ENCODE measurements around the gene CPSF4L. TPM values are rescaled to one million over a fixed set of nuclear protein-coding genes. Genes with fewer than 3 reads are reported as not detected.

Gene CPSF4L
- total and polyA plus RNA-seq, 2 of the 13 experiments (the other 11 are each of a cell fraction or from before 2014, with no cell fraction given), result 0.73 to 1.6 TPM

DNA sequence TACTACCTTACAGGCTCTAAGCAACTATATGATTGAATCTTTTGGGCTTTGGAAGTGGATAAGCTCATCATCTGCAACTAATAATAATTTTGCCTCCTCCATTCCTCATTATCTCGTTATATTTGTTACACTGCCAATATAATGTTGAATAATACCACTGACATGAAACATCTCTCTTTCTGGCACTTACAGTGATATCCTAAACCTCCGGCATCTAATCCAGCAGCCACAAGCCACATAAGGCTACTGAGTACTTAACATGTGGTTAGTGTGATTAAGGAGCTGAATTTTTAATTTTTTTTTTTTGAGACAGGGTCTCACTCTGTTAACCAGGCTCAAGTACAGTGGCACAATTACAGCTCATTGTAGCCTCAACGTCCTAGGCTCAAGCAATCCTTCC, 40.5 kb upstream of the CPSF4L start:
- WGBS (ENCODE audit: low lambda C conversion rate), result 96% methylated on average over 3 of the region's 3 CpGs
- DNase-seq (ENCODE audit: low spot score) (no peak), ATAC-seq (no peak), FAIRE-seq (no peak)
- ChIA-PET CTCF (ENCODE audit: low intra/inter-chr PET ratio, low total read pairs) (no interaction called here), POLR2A (interaction anchor here (1.8 kb wide), 1 partner anchor 8 kb away, joined by 8 read pairs; no protein-coding TSS in a partner anchor)
- TF ChIP-seq, protein P1, sequence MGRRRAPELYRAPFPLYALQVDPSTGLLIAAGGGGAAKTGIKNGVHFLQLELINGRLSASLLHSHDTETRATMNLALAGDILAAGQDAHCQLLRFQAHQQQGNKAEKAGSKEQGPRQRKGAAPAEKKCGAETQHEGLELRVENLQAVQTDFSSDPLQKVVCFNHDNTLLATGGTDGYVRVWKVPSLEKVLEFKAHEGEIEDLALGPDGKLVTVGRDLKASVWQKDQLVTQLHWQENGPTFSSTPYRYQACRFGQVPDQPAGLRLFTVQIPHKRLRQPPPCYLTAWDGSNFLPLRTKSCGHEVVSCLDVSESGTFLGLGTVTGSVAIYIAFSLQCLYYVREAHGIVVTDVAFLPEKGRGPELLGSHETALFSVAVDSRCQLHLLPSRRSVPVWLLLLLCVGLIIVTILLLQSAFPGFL (CRISPR knock-in tag; IDR thresholded peaks at IDR 0.05), result no peak
- TF ChIP-seq, protein P2, sequence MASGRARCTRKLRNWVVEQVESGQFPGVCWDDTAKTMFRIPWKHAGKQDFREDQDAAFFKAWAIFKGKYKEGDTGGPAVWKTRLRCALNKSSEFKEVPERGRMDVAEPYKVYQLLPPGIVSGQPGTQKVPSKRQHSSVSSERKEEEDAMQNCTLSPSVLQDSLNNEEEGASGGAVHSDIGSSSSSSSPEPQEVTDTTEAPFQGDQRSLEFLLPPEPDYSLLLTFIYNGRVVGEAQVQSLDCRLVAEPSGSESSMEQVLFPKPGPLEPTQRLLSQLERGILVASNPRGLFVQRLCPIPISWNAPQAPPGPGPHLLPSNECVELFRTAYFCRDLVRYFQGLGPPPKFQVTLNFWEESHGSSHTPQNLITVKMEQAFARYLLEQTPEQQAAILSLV (CRISPR knock-in tag; IDR thresholded peaks at IDR 0.05; ENCODE audit: borderline replicate concordance), result no peak
- TF ChIP-seq, protein P3, sequence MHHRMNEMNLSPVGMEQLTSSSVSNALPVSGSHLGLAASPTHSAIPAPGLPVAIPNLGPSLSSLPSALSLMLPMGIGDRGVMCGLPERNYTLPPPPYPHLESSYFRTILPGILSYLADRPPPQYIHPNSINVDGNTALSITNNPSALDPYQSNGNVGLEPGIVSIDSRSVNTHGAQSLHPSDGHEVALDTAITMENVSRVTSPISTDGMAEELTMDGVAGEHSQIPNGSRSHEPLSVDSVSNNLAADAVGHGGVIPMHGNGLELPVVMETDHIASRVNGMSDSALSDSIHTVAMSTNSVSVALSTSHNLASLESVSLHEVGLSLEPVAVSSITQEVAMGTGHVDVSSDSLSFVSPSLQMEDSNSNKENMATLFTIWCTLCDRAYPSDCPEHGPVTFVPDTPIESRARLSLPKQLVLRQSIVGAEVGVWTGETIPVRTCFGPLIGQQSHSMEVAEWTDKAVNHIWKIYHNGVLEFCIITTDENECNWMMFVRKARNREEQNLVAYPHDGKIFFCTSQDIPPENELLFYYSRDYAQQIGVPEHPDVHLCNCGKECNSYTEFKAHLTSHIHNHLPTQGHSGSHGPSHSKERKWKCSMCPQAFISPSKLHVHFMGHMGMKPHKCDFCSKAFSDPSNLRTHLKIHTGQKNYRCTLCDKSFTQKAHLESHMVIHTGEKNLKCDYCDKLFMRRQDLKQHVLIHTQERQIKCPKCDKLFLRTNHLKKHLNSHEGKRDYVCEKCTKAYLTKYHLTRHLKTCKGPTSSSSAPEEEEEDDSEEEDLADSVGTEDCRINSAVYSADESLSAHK (CRISPR knock-in tag; IDR thresholded peaks at IDR 0.05; ENCODE audit: borderline replicate concordance), result no peak
- no peak for TF ChIP-seq PPARG (CRISPR knock-in tag; conservative IDR thresholded peaks at IDR 0.05)
- TF ChIP-seq, protein P4, sequence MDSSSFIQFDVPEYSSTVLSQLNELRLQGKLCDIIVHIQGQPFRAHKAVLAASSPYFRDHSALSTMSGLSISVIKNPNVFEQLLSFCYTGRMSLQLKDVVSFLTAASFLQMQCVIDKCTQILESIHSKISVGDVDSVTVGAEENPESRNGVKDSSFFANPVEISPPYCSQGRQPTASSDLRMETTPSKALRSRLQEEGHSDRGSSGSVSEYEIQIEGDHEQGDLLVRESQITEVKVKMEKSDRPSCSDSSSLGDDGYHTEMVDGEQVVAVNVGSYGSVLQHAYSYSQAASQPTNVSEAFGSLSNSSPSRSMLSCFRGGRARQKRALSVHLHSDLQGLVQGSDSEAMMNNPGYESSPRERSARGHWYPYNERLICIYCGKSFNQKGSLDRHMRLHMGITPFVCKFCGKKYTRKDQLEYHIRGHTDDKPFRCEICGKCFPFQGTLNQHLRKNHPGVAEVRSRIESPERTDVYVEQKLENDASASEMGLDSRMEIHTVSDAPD (CRISPR knock-in tag; IDR thresholded peaks at IDR 0.05), result no peak
- TF ChIP-seq ZBTB21 (CRISPR knock-in tag; IDR thresholded peaks at IDR 0.05), result no peak
- no peak for TF ChIP-seq PITX1 (CRISPR knock-in tag; IDR thresholded peaks at IDR 0.05)
- no peak for TF ChIP-seq RARG (CRISPR knock-in tag; IDR thresholded peaks at IDR 0.05; ENCODE audit: low read depth)
- no peak for TF ChIP-seq THYN1 (CRISPR knock-in tag; IDR thresholded peaks at IDR 0.05; ENCODE audit: borderline replicate concordance, low read depth)
- in situ Hi-C loops (cut with HindIII; ENCODE audit: extremely low pct_ligation_motif_present, low pct_unique_long_range_greater_than_20kb), result no loop called here
- H3K4me2 ChIP-seq (ENCODE audit: low read depth, low read length), result no peak overlapping the region
- no peak overlapping the region for H2AFZ ChIP-seq (ENCODE audit: low read length)
- peaks cover 62% of the 10 kb centered on the region for H4K20me1 ChIP-seq (ENCODE audit: insufficient read depth, low read length)
- no peaks in the 10 kb centered on the region for H3K27me3 ChIP-seq (ENCODE audit: control insufficient read depth in 1 of 2, insufficient read depth in 2 of 2, low read length in 2 of 2)
- no peak overlapping the region for H3K27ac ChIP-seq (ENCODE audit: extremely low read length, insufficient read depth, low read length)
- H3K79me2 ChIP-seq (ENCODE audit: insufficient read depth, low read length), result peaks cover 87% of the 10 kb centered on the region
- intact Hi-C loops (cut with micrococcal nuclease; ENCODE audit: unreplicated experiment), result no loop called here
- no peaks in the 10 kb centered on the region for H3K9me3 ChIP-seq (ENCODE audit: low read length)
- H3K4me1 ChIP-seq (ENCODE audit: insufficient read depth, low read length), result peaks cover 84% of the 10 kb centered on the region
- no peak overlapping the region for H3K9ac ChIP-seq (ENCODE audit: insufficient read depth, low read depth, low read length)
- no TSS peak for BruUV-seq (replicated peaks)
- H3K36me3 ChIP-seq (replicated peaks in 1 of 2; ENCODE audit: control insufficient read depth in 1 of 2, insufficient read depth in 2 of 2, low read length in 2 of 2), result peaks cover 6 to 18% of the 10 kb centered on the region in 2 experiments; a peak in 3 of 5 replicates
- no peak overlapping the region for H3K4me3 ChIP-seq (replicated peaks in 1 of 3; ENCODE audit: insufficient read depth in 1 of 3, low read depth in 2 of 3, low read length in 3 of 3)

Measured in HepG2 (cell line).